Activated T-cell treated with anti-CD3 and anti-CD28 coated beads, Interleukin-2, amount 50 U/mL, for 24 hours (primary cell): ENCODE measurements around the gene HTT.
"Not testable (repeated sequence)": the region's sequence is repeated elsewhere in the genome, so short reads cannot be mapped to it uniquely, and the experiment has no call there.

Experiments
- DNase-seq: peaks from one replicate; pipeline ENCODE4 v3.0.0-alpha.2; 2020
- H3K27ac Mint-ChIP-seq: 2 replicates; pipeline ENCODE4 v1.8.0; 2020; ENCODE audit warnings: mild to moderate bottlenecking, mixed read lengths
- H3K27me3 Mint-ChIP-seq: 2 replicates; pipeline ENCODE4 v1.8.0; 2020; ENCODE audit warnings: mixed read lengths
- H3K36me3 Mint-ChIP-seq: 2 replicates; pipeline ENCODE4 v1.8.0; 2020; ENCODE audit warnings: low read depth, mixed read lengths
- H3K4me1 Mint-ChIP-seq: 2 replicates; pipeline ENCODE4 v1.8.0; 2020; ENCODE audit warnings: low read depth, mixed read lengths
- H3K4me3 Mint-ChIP-seq: 2 replicates; pipeline ENCODE4 v1.8.0; 2020; ENCODE audit warnings: mild to moderate bottlenecking, moderate library complexity, mixed read lengths
- H3K9me3 Mint-ChIP-seq: 2 replicates; pipeline ENCODE4 v1.8.0; 2020; ENCODE audit warnings: mixed read lengths

The HTT gene

GRCh38 chr4:3041192-3042142 lies 33.0 kb upstream of the HTT start:
- H3K27ac Mint-ChIP-seq = peak overlapping the region; percentile 86
- peaks cover 7% of the 10 kb centered on the region for H3K36me3 Mint-ChIP-seq
- H3K4me3 Mint-ChIP-seq = peak overlapping the region; percentile 81
- DNase-seq = peak; percentile 67
- peaks cover 64% of the 10 kb centered on the region for H3K4me1 Mint-ChIP-seq
- peaks cover 4% of the 10 kb centered on the region for H3K9me3 Mint-ChIP-seq
- peaks cover 5% of the 10 kb centered on the region for H3K27me3 Mint-ChIP-seq

- peaks cover 64% of the 10 kb centered on the region for H3K4me1 Mint-ChIP-seq
- peak overlapping the region; percentile 81 for H3K4me3 Mint-ChIP-seq
These were observed 32.3 kb upstream of the HTT start for GRCh38 chr4:3042226-3042625.

GRCh38 chr4:3043282-3044020 lies 31.0 kb upstream of the HTT start:
- Mint-ChIP-seq H3K9me3 (peaks cover 4% of the 10 kb centered on the region), H3K27ac (no peak overlapping the region), H3K4me3 (no peak overlapping the region), H3K27me3 (no peaks in the 10 kb centered on the region), H3K4me1 (peaks cover 63% of the 10 kb centered on the region), H3K36me3 (peaks cover 7% of the 10 kb centered on the region)
- DNase-seq = no peak

More at GRCh38 chr4:3042226-3042625, 32.3 kb upstream of the HTT start:
- Mint-ChIP-seq H3K9me3 (peaks cover 4% of the 10 kb centered on the region), H3K27ac (peak overlapping the region; percentile 86), H3K27me3 (peaks cover 2% of the 10 kb centered on the region), H3K36me3 (peaks cover 7% of the 10 kb centered on the region)
- no peak for DNase-seq

- Mint-ChIP-seq H3K4me1 (peaks cover 63% of the 10 kb centered on the region), H3K27ac (peak overlapping the region; percentile 66), H3K27me3 (no peaks in the 10 kb centered on the region), H3K9me3 (peaks cover 4% of the 10 kb centered on the region), H3K4me3 (peak overlapping the region; percentile 13), H3K36me3 (peaks cover 7% of the 10 kb centered on the region)
- peak; percentile 63 for DNase-seq
These were observed 29.3 kb upstream of the HTT start for GRCh38 chr4:3044870-3045819.

GRCh38 chr4:3046162-3046561 lies 28.3 kb upstream of the HTT start:
- peaks cover 7% of the 10 kb centered on the region for H3K36me3 Mint-ChIP-seq
- H3K4me1 Mint-ChIP-seq = peaks cover 57% of the 10 kb centered on the region
- peaks cover 4% of the 10 kb centered on the region for H3K9me3 Mint-ChIP-seq
- no peak overlapping the region for H3K4me3 Mint-ChIP-seq
- no peak overlapping the region for H3K27ac Mint-ChIP-seq
- no peaks in the 10 kb centered on the region for H3K27me3 Mint-ChIP-seq
- DNase-seq = no peak

- H3K4me3 Mint-ChIP-seq = no peak overlapping the region
- H3K27me3 Mint-ChIP-seq = no peaks in the 10 kb centered on the region
- DNase-seq = no peak
- peaks cover 53% of the 10 kb centered on the region for H3K4me1 Mint-ChIP-seq
- no peak overlapping the region for H3K27ac Mint-ChIP-seq
- H3K9me3 Mint-ChIP-seq = peaks cover 4% of the 10 kb centered on the region
- peaks cover 7% of the 10 kb centered on the region for H3K36me3 Mint-ChIP-seq
These were observed 27.9 kb upstream of the HTT start for GRCh38 chr4:3046623-3047022.

- Mint-ChIP-seq H3K27ac (peak overlapping the region; percentile 64), H3K4me1 (peaks cover 43% of the 10 kb centered on the region), H3K9me3 (peaks cover 4% of the 10 kb centered on the region), H3K27me3 (no peaks in the 10 kb centered on the region), H3K4me3 (peak overlapping the region; percentile 46), H3K36me3 (peaks cover 4% of the 10 kb centered on the region)
- peak; percentile 79 for DNase-seq
These were observed 26.8 kb upstream of the HTT start for GRCh38 chr4:3047464-3048286.

- peaks cover 16% of the 10 kb centered on the region for H3K4me1 Mint-ChIP-seq
- not testable (repeated sequence) for DNase-seq, H3K36me3 Mint-ChIP-seq, H3K27ac Mint-ChIP-seq, H3K4me3 Mint-ChIP-seq, H3K27me3 Mint-ChIP-seq
- peaks cover 13% of the 10 kb centered on the region for H3K9me3 Mint-ChIP-seq
These were observed 23.2 kb upstream of the HTT start for GRCh38 chr4:3051141-3051897.

- Mint-ChIP-seq H3K4me1 (no peaks in the 10 kb centered on the region), H3K36me3 (peaks cover 8% of the 10 kb centered on the region), H3K27me3 (no peaks in the 10 kb centered on the region), H3K4me3 (no peak overlapping the region), H3K9me3 (peaks cover 19% of the 10 kb centered on the region), H3K27ac (no peak overlapping the region)
- DNase-seq = no peak
These were observed 20.2 kb upstream of the HTT start for GRCh38 chr4:3054169-3054759.

GRCh38 chr4:3059943-3060342 lies 14.5 kb upstream of the HTT start:
- no peak overlapping the region for H3K27ac Mint-ChIP-seq
- no peak overlapping the region for H3K4me3 Mint-ChIP-seq
- no peak for DNase-seq
- no peaks in the 10 kb centered on the region for H3K27me3 Mint-ChIP-seq
- H3K9me3 Mint-ChIP-seq = peaks cover 16% of the 10 kb centered on the region
- H3K36me3 Mint-ChIP-seq = peaks cover 4% of the 10 kb centered on the region
- no peaks in the 10 kb centered on the region for H3K4me1 Mint-ChIP-seq

GRCh38 chr4:3060946-3061345 lies 13.5 kb upstream of the HTT start:
- no peak overlapping the region for H3K4me3 Mint-ChIP-seq
- H3K36me3 Mint-ChIP-seq = peaks cover 4% of the 10 kb centered on the region
- H3K27ac Mint-ChIP-seq = no peak overlapping the region
- peaks cover 9% of the 10 kb centered on the region for H3K9me3 Mint-ChIP-seq
- DNase-seq = no peak
- no peaks in the 10 kb centered on the region for H3K27me3 Mint-ChIP-seq
- H3K4me1 Mint-ChIP-seq = no peaks in the 10 kb centered on the region

- H3K27me3 Mint-ChIP-seq = no peaks in the 10 kb centered on the region
- H3K36me3 Mint-ChIP-seq = no peaks in the 10 kb centered on the region
- H3K9me3 Mint-ChIP-seq = no peaks in the 10 kb centered on the region
- no peak for DNase-seq
- no peak overlapping the region for H3K4me3 Mint-ChIP-seq
- no peaks in the 10 kb centered on the region for H3K4me1 Mint-ChIP-seq
- H3K27ac Mint-ChIP-seq = no peak overlapping the region
These were observed 12.0 kb upstream of the HTT start for GRCh38 chr4:3062471-3062870.

- Mint-ChIP-seq H3K27ac (no peak overlapping the region), H3K4me1 (no peaks in the 10 kb centered on the region), H3K9me3 (no peaks in the 10 kb centered on the region), H3K27me3 (no peaks in the 10 kb centered on the region), H3K4me3 (no peak overlapping the region), H3K36me3 (no peaks in the 10 kb centered on the region)
- no peak for DNase-seq
These were observed 8.9 kb upstream of the HTT start for GRCh38 chr4:3065551-3065950.
